GM21367 (cell line): ENCODE results near the gene MSI2.

Experiments
- ATAC-seq: cut with Tn5 transposase; IDR thresholded peaks from one replicate; pipeline ENCODE4 v1.9.1; 2021; ENCODE audit not compliant: unreplicated experiment

The MSI2 gene

DNA sequence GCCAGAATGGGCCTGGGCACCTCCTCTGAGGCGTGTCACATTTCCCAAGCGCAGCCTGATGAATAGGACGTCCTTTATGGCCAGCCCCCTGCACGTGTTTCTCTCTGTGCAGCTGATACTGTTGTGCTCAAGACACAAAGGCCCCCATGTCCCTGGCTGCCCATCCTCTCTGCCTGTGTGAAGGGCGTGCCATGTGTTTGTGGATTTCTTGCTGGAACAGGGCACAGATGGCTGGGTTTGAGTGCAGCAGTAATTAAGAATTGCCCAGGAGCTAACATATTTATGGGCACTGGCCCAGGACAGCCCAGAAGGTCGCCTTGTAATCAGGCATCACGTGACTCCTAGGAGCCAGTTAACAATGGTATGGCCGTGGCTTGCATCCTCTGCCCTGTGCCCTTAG, 307.6 kb downstream of the MSI2 start:
- ATAC-seq, result no peak

DNA sequence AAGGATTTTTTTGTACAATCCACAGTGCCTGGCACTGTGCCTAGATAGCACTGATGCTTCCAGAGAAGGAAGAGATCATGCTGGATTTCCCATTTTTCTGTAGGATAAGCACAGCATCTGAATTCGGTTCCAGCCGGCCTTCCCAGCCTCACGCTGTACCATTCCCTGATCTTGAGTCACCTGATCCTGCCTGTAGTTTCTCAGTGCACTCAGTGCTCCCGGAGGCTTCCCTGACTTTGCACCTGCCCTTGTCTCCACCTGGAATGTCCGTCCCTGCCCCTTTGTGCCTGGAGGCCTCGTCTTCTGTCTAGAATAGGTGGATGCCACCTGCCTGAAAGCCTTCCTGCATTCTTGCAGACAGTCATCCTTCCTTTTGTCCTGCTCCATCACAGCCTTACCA, 308.9 kb downstream of the MSI2 start:
- ATAC-seq, result no peak

DNA sequence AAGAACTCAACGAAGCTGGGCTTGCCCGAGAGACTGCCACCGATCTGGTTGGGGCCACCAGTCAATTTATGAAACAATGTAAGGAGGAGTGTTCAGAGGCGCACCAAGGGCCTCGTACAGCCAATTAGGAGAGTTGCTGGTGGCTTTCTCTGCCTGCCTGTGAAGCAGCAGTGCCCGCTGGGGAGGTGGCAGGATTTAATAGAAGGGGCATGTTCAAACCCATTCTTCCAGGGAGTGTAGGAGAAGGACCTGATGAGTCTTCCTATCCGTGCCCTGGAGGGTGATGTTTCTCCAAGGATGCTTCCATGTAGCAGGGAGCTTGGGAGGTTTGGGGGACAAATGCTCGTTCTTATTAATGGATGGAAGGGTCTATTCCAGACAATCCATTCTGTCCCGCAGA, 310.4 kb downstream of the MSI2 start:
- no peak for ATAC-seq

DNA sequence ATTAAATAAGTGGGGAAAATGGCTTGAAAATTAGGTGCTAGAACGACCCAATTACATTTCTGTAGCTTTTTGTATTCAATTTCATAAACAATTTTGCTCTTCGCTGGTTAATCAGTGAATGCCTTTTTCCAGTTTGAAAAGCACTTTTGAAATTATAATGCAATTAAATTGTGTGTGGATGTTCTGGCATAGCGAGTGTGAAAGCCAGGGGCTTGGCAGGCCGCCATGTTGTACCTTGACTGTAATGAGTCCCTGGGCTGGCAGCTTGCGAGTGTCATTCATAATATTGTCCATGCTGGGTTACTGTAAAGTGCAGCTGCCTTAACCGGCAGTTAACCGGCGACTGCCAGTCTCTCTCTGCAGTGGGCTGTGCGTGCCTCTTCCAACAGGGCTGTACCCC, 310.9 kb downstream of the MSI2 start:
- no peak for ATAC-seq

DNA sequence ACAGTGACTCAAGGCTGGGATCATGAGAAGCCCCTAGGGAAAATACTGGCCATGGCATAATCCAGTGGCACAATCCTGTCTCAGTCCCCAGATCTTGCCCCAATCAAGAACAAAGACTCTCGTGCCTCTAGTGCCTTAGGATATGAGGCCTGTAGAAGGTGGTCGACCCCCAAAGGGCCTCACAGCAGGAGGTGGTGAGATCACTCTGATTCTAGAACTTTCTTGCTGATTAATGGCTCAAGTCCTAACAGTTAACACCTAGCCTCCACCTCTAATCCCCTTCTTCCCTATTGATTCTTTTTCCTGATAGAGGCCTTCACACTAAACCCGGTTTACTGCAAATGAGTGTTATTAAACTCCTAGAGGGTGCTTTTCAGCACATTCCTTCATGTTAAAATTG, 312.0 kb downstream of the MSI2 start:
- no peak for ATAC-seq

DNA sequence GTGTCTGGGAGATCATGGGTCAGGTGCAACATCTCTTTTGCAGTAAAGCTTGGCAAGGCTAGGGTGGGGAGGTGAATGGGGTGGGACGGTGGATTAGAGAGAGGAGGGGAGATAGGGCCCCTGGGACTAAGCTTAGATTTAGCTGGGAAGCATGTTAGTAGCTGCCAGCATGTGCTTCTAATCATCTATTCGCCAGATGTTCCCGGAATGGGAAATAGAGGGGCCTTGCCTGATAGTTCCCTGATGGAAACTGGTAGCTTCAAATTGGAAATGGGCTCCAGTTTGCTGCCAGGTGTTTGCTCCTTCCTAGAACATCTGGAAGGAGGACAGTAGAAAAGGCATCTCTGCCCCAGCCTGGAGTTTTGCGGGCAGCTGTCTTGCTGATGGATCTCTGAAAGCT, 312.7 kb downstream of the MSI2 start:
- ATAC-seq, result no peak

DNA sequence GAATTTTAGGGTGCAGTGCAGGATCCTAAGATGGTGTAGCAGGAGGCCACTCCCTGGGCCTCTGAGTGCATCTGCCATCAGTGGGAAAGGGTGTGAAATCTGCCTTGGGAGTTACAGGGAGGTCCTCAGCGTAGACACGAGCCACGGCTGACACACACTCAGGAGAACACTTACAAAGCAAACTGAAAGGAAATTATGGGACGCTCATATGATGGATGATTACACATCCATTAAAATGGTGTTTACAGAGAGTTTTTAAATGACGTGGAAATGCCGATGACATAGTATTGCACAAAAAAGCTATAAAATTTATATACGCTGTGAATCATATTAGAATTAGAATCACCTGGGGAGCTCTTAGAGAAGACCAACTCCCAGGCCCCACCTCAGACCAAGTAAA, 313.5 kb downstream of the MSI2 start:
- no peak for ATAC-seq

DNA sequence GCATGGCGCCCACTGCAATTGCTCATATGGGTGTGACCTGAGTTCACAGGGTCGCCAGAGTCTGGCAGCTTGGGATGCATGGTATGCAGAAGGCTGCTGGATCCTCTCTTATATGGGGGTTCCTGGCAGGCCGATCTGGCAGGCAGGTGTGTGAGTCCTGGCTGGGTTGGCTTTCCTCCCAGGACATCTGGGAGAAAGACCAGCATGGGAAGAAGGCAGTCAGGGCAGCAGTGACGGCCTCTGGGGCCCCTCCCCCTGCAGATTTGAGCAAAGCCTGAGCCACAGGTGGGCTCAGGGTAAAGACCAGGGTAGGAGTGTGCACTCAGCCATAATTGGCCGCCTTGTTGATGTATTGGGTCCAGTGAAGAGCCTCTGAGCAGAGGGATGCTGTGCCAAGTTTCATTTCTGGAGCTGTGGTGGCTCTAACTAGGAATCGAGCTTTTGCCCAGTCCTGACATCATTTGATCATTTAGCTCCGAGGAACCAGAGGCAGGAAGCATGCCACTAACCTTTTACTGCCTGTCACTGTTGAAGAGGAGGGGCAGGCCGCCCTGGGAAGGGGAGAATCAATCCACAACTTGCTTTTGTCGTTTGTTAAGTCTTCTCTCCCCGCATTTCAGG, 314.5 kb downstream of the MSI2 start:
- ATAC-seq, result no peak

DNA sequence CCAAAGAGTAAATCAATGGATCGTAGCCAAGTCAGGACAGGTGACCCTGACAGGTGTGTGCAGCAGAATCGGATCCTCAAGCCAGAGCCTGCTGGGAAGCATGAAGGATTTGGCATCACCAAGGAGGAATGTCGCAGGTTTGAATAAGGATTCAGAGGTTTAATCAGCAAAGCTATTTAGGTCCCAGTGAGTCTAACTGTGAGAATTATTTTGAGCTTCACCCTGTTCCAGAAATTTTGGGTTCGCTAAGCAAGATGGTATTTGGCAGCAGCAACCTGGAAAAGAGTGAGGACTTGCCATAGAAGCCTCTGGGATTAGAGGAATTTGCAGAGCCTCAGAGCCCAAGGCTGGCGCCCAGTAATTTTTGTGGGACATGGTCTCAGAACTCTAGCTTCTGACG, 315.7 kb downstream of the MSI2 start:
- ATAC-seq, result no peak

DNA sequence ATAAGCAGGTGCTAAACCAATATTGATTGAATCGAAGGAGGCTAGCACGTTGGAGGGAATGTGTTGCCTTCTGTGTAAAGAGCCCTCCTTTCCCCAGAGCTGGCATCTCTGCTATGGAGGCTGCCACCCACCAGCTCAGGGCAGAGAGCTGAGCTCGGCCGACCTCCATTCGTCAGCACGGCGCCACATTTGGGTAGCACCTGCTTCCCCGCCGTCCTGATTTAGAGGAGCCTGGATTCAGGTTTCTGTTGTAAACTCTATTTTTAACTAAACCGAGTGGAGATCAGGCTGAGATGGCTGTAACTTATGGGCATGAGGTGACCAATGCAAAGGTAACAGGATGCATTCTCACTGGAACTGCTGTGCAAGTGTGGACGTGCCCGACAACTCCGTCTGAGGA, 316.3 kb downstream of the MSI2 start:
- no peak for ATAC-seq

DNA sequence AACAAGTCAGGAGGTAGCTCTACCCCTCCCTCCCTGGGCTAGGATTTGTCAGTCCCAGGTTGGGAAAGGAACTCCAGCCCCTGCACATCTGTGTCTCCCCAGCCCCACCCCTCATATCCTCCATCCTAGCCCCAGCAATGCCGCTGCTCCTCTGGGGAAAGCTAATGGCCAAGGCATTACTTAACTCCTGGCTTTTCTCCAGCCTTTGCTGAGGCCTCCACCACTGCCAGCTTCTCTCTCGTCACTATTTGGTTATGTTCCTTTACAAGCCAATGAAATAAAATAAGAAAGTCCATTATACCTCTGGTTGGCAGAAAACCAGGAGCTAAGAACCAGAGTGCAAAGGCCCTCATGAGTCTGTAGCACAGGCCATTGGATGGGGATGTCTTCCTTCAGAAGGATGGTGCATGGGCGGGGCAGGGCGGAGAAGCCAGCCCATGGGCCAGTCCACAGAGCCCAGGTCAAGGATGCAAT, 317.8 kb downstream of the MSI2 start:
- ATAC-seq, result no peak

DNA sequence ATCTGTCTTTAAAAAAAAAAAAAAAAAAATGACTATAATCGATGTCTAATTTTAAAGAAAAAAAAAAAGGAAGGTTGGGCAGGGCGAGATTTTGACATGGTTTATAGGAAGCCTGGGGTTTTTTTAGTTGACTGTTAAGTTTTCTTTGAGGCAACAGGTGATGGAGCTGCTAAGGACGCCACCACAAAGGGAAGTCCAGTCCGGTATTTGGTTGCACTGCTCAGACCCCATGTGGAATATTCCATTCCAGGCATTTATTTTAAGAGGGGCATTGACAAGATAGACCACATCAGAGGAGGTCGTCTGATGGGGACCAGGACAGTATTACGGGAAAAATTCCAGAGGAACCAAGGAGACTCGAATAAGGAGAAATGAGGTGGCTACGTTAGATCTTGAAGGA, 320.4 kb downstream of the MSI2 start:
- no peak for ATAC-seq

DNA sequence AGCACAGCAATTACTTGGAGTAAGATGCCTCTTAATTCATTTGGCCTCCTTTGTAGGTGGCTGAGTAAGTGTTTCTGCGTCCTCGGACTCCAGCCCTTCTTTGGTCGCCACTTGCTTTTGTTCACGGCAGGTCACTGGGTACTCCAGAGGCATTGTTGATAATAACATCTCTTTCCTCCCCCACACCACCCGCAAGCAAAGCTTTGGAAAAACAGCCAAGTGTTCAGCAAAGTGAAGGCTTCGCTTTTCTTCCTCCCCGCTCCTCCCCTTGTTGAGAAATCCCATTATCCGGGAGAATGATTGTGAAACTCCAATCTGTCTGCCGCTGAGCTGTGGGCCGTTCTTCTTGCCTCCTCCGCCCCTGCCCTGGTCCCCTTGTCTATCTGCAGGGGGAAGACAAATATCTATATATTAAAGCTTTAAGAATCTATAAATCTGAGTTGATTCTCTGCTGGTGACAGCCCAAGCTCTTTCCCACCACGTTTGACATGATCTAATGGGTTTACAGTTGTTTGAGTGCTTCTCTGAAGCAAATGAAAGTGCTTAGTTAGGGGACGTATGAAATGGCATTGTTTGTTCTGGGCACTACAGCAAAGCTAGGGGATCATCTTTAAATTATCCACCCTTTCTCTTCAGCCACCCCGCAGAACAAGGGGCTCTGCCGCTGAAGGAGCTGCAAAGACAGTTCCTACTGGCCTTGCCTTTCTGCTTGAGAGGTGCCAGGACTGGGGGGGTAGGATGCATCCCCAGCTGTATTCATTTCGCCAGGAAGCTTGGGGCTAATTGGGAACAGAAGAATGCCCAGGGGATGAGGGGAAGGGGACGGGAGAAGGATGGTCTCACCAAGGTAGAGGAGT, 321.7 kb downstream of the MSI2 start:
- no peak for ATAC-seq

DNA sequence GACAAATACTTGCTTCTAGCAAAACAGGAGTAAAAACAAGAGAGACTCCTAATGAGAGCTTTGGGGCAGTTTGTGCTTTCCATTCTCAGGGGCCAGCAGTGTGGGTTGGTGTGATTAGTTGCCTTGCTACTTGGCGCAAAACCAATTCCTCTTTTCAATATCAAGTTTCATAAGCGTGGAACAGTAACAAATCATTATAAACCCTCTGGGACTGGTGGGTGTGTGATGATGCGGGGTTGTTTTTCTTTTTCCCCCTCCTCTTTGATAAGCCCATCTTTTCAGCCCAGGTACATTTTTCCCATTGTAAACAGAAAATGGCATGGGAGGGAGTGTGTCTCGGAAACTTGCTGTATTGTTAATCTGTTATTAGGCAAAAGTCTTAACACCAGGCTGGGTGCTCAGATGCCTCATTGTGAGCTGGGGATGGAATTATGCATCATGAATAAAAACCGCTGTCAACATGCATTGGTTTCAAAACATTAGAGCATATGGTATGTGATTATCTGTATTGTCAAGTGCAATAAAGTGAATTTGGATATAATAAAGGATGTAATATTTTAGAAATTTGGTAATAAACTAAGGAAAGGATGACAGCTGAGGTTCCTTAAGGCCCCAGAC, 322.4 kb downstream of the MSI2 start:
- no peak for ATAC-seq

DNA sequence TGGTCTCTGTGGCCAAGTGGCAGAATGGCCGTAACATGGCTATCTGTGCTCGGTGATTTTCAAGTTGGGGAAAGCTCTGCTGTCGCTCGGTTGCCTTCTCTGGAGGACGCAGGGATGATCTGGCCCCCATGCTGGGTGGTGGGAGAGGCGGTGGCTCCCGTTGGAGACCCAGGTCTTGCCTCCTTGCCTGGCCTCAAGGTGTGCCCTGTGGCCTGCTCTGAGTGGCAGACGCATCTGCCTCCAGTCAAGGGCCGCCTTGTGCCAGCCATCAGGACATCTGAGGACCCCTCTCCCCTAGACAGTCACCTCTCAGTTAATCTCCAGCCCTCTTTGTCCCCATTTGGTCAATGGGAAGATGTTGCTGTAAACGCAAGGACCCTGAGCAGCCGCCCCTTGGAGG, 322.9 kb downstream of the MSI2 start:
- ATAC-seq, result no peak

DNA sequence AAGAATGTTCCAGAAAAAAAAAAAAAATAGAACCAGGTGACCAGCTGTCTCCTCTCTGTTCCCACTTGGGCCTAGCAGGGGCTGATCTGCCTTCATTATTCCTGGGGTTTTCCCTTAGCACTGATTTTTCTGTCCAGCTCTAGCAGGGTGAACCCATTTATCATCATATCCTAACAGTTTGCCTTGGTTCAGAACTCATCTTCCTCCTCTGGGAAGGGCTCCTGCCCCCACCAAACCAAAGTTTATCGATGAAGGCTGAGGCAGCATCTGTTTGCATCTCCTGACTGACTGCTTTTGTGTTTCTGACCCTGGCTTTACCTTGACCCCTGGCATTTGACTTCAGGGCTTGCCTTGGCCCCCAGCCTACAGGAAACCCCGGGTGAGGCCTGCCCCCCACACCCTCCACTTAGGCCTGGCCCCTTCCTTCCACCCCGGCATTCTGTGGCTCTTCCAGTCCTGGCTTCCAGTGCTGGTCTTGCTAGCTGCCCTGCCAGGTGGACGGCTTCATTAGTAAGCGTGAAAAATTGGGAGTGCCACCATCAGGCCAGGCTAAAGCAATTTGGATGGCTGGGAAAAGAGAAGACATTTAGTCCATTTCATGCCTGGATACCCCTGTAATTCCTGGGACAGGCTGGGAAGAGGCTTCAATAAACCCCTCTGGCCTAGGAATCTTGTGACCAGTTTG, 323.9 kb downstream of the MSI2 start:
- no peak for ATAC-seq

DNA sequence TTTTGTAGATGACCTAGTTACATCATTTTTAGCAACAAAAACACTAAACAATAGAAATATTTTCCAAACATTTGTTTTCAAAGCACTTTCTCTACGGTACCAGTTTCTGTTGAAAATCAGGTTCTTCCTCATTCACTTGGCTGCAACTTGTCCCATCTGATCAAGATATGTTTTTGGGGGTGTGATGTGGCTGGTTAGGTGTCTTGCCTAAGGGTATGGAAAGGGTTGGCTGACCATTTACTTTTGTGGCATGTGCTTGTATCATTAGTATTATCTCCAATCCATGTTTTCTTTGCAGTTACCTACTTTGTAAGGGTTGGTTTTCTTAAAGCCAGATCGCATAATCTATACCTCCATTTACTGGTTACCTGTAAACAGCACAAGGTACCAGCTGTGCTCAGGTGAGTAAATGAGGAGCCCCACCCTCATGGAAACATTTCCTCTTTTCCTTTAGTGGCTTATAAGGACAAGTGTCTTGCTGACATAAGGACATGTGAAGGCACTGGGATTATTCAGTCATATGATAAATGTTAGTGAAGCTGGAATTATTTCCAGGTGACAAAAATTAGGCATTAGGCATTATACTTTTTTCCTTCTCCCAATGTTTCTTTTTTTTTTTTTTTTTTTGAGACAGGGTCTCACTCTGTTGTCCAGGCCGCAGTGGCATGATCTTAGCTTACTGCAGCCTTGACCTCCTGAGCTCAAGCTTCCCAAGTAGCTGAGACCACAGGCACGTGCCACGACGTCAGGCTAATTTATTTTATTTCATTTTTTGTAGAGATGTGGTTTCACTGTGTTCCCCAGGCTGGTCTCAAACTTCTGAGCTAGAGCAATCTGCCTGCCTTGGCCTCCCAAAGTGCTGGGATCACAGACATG, 326.8 kb downstream of the MSI2 start:
- ATAC-seq, result no peak

DNA sequence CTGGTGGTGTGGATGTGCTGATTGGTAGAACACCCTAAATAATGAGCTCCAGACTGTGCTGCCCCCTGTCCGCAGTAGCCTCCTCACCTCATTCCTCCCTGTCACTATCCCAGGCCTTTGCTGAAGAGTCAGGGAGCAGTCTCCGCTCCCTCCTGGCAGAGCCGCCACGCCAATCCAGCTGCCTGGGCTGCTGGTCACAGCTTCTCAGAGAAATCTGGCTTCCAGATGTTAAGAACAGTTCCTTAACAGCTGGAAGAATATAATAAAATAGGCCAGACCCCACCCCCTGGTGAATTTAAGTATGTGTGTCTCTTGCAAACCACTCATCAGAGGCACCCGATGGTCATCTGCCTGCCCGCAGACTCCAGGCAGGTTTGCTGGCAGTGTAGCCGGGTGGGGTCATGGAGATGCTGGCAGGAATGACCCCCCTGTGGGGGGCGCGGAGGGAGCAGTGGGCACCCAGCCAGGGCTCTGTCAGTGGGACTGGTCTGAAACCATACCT, 327.8 kb downstream of the MSI2 start:
- ATAC-seq, result no peak

DNA sequence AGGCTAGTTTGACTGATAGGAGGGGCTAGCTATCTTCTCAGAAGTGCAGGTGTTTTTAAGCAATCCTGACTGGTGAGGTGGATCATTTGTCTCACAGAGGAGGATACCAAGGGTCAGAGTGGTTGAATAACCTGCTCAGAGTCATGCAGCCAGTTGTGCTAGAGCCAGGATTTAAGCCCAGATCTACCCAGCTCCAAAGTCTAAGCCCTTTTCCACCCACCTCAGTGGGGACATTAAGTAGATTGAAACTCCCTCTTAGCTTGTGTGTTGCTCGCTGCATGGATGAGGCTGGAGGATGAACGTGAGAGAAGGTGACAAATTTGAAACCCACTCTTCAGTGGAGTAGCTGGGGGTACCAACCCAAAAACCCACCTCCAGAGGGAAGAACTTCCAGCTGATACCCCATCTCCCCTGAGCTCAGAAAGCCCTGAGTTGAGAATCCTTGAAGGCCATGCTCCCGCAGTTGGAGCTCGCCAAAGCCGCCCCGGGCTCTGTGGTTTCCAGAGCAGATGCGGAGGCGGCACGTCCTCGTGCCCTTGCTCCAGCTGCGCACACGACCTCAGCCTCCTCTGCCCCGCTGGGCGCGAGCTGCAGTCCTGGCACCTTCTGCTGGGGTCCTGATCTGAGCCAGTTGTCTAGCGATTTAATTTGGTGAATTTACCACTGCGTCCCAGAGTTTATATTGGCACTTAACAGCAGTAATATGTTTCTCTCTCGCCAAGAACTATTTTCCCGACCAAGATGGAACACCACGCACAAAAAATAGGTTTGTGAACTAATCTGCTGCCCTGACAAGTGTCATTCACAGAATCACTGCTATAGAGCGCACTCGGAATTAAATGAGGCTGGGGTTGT, 329.2 kb downstream of the MSI2 start:
- ATAC-seq, result no peak
